HFF-Myc (cell line): Measurements from ENCODE around the gene DHX34.

ENCODE experiments used
- DNase-seq: peaks from one replicate; pipeline ENCODE4 v3.0.0-alpha.2; 2011; ENCODE audit warnings: low read depth; ENCODE audit errors: extremely low read depth
- H3K4me3 ChIP-seq: replicated peaks from 2 replicates; pipeline ENCODE4 v1.5.1; 2011; ENCODE audit warnings: low read depth, mild to moderate bottlenecking, control low read depth, low read length
- CTCF ChIP-seq: IDR thresholded peaks from 2 replicates; pipeline ENCODE4 v1.5.1; 2012; ENCODE audit warnings: mild to moderate bottlenecking, low read depth, low read length, control low read depth; ENCODE audit errors: missing control alignments

The DHX34 gene

GRCh38 chr19:47316513-47316912 is 32.6 kb upstream of the DHX34 start:
- TF ChIP-seq CTCF: no peak
- no peak overlapping the region for H3K4me3 ChIP-seq

GRCh38 chr19:47319923-47320871 is 28.9 kb upstream of the DHX34 start:
- H3K4me3 ChIP-seq: no peak overlapping the region
- TF ChIP-seq CTCF: no peak
- DNase-seq: no peak

More at GRCh38 chr19:47316513-47316912, 32.6 kb upstream of the DHX34 start:
- no peak for DNase-seq

- TF ChIP-seq CTCF: no peak
- DNase-seq: no peak
- no peak overlapping the region for H3K4me3 ChIP-seq
These were observed 27.5 kb upstream of the DHX34 start for GRCh38 chr19:47321630-47322029.

- DNase-seq: no peak
- H3K4me3 ChIP-seq: no peak overlapping the region
- no peak for TF ChIP-seq CTCF
These were observed 27.1 kb upstream of the DHX34 start for GRCh38 chr19:47322058-47322457.

GRCh38 chr19:47323409-47323808 is 25.7 kb upstream of the DHX34 start:
- H3K4me3 ChIP-seq: no peak overlapping the region
- no peak for DNase-seq
- TF ChIP-seq CTCF: no peak

- no peak for DNase-seq
- TF ChIP-seq CTCF: no peak
- no peak overlapping the region for H3K4me3 ChIP-seq
These were observed 25.2 kb upstream of the DHX34 start for GRCh38 chr19:47323872-47324271.

- DNase-seq: no peak
- no peak for TF ChIP-seq CTCF
- H3K4me3 ChIP-seq: no peak overlapping the region
These were observed 24.6 kb upstream of the DHX34 start for GRCh38 chr19:47324502-47324901.
